ENCODE results near the gene PEPD.

PEPD gene

DNA sequence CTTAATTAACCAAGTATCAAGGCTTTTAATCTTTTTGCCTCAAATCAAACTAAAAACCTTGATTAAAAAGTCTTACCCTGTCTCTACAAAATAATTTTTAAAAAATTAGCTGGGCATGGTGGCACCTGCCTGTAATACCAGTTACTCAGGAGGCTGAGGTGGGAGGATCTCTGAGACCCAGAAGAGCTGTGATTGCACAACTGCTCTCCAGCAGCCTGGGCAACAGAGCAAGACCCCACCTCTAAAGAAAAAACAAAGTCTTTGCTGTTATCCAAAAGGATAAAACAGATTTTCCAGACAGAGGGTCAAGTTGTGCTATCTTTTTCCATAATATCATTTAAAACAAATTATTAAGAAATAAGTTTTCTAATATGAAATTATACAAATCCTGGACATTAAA is 174.9 kb downstream of the PEPD start:
- DNase-seq, result no peak

DNA sequence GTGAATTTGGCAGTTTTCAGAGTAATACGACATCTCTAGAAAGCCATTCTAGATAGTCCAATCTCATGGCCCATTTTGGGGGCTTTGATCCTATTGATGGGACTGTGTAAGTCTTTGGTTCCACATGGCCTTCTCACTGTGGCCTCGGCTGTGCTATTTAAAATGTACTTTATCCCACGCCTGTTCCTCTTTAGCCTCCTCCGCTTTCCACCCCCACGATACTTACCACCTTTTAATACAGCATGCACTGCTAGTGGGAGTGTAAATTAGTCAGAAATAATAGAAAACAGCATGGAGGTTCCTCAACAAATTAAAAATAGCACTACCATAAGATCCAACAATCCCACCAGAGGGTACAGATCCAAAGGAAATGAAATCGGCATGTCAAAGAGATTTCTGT is 176.4 kb downstream of the PEPD start:
- DNase-seq, result no peak

DNA sequence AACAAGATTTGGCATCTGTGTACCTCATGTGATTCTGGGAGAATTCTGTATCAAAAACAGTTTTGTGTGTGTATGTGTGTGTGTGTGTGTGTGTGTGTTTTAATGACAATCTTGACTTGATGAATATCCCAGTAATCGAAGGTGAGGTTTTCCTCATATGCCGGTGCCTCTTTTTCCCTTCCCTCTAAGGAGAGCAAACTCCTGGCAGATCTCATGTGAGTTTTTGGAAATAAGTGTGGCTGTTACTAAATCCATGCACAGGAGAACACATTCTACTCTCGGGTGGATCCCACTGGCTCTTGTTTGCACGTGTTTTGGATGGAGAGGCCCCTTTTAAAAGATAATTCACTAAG is 177.0 kb downstream of the PEPD start:
- no peak for DNase-seq

DNA sequence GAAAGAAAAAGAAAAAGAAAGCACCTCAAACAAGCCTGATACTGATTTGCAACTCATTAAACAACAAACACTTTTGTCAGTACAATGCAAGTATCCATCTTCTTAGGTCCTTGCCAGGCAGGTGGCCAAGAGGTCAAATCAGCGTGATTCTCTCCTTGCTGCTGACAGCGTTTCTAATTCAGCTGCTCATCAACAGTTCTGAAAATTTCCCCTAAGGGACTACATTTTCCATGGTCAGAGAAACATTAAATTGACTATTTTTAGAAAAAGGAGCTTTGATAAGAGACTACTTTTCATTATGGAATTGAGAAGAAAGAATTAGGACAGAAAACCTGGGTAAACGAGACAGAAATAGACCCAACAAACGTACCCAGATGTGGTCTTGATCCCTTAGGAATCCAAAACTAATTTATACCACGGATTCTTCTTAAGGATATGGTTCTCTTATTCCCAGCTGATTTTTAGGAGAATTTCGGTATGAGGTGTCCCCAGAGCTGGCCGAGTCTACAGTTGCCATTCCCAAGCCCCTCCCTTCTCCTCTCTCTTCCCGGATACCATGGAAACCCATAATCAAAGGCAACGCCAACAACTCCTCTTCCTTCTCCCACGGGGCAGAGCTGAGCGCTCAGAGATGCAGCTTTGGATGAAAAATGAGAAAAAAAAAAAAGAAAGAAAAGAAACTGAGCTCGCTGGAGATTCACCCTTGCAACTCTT is 177.6 kb downstream of the PEPD start:
- DNase-seq, result no peak

DNA sequence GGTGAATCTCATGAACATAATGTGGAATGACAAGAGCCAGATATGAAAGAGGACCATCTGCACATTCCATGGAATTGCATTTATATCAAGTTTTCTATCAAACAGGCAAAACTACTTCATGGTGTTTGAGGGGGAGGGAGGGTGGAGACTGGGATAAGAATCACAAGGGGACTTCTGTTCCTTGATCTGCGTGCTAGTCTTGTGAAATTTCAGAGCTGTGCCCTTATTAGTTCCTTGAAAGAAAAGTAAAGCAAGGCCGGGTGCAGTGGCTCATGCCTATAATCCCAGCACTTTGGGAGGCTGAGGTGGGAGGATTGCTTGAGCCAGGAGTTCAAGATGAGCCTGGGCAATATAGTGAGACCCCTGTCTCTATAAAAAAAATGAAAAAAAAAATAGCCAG is 178.3 kb downstream of the PEPD start:
- no peak for DNase-seq

DNA sequence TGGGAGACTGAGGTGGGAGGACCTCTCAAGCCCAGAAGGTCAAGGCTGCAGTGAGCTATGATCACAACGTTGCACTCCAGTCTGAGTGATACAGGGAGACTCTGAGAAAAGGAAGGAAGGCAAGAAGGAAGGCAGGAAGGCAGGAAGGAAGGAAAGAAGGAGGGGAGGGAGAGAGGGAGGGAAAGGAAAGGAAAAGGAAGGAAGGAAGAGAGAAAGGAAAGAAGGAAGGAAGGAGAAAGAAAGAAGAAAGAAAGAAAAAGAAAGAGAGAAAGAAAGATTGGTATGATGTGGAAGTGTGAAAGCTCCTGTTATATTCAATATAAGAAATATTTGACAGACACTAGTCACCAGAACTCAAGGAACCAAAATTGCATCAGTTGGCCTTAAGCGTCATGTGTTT is 180.6 kb downstream of the PEPD start:
- no peak for DNase-seq

DNA sequence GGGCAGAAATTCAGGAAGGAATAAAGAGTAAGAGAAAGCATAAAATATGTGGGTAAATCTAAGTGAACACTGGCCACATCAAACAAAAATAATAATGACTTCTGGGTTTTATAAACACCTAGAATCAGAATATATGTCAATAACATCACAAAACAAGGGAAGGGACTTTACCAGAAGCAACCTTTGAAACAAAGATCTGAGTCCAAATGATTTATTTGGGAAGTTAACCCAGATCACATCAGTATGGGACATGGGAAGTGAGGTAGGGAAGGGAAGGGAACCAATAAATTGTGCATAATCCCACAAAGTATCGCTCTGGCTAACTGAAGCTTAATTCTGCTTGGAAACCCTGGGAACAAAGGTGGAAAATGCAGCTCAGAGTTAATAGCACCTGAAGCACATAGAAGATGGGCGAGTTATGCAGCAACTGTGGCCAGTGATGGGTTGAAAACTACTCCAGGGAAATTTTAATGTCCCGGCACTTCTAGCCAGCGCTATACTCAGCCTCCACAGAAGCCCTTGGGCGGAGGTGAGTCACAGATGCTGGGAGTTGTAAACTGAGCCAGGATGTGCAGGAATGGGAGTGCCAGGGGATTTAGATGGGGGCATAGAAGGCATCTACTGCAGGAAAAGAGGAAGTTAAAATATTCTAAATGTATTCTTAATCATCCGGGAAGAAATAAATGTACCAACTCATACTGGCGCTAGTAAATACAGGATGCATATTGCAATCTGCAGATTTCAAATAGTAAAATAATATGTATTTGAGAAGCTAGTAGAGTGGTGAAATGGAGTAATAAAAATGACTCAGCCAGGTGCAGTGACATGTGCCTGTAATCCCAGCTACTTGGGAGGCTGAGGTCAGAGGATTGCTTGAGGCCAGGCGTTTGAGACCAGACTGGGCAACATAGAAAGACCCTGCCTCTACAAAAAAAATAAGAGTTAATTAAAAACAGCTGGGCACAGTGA is 182.3 kb downstream of the PEPD start:
- no peak for DNase-seq

All from NCI-H1930 (cell line).